Subcutaneous adipose tissue (tissue), 4 donors: ENCODE results near the gene ROR1. TPM values are rescaled to one million over a fixed set of nuclear protein-coding genes. Genes with fewer than 3 reads are reported as not detected.

Experiments used
- CTCF ChIP-seq: fragments of 450-650 bp; IDR thresholded peaks from one replicate; pipeline ENCODE4 v1.5.1; 2016; ENCODE audit warnings: low read depth, mild to moderate bottlenecking, control low read depth, antibody characterized with exemption, moderate library complexity
- total RNA-seq, 4 donors: library from RNA; depleted of rRNA; stranded (reverse); fragments of >200 nt; gene quantifications; one replicate each; pipeline ENCODE4 v1.1.0, GENCODE V29; 2016

ROR1 gene
- total RNA-seq, 4 donors from 2014 or later: 5.8 to 10.2 (median 8.6) TPM

- TF ChIP-seq CTCF: no peak
These were observed 1.8 kb downstream of the ROR1 start for GRCh38 chr1:63775418-63776127.

GRCh38 chr1:63777286-63777685 is 3.5 kb downstream of the ROR1 start:
- TF ChIP-seq CTCF: no peak

- no peak for TF ChIP-seq CTCF
These were observed 4.4 kb downstream of the ROR1 start for GRCh38 chr1:63777965-63778880.

- TF ChIP-seq CTCF: no peak
These were observed 5.8 kb downstream of the ROR1 start for GRCh38 chr1:63779338-63780211.

- TF ChIP-seq CTCF: no peak
These were observed 6.7 kb downstream of the ROR1 start for GRCh38 chr1:63780565-63780964.

GRCh38 chr1:63782982-63783381 is 9.2 kb downstream of the ROR1 start:
- TF ChIP-seq CTCF: no peak
